SU-DHL-6 (cell line): ENCODE measurements around the gene RSBN1L.
A peak's percentile ranks its signal among the peaks of the same experiment; 100 is the strongest.

ENCODE experiments used
- H2AFZ ChIP-seq: fragments of 200-600 bp; sonication (generic); 2 replicates; pipeline ENCODE4 v1.6.1; 2014; ENCODE audit warnings: low read depth, mild to moderate bottlenecking, moderate library complexity, mixed read lengths, antibody characterized with exemption, low read length; ENCODE audit not compliant: severe bottlenecking
- H3F3A ChIP-seq: fragments of 200-600 bp; shearing (Covaris generic); 2 replicates; pipeline ENCODE4 v1.6.0; 2016; ENCODE audit warnings: antibody characterized with exemption, mild to moderate bottlenecking; ENCODE audit not compliant: insufficient read depth
- H3K27ac ChIP-seq: fragments of 200-600 bp; sonication (generic); 2 replicates; pipeline ENCODE4 v1.5.1; 2016; ENCODE audit warnings: low read depth, mild to moderate bottlenecking, low read length, moderate library complexity, mixed read lengths
- H3K27me3 ChIP-seq: fragments of 200-600 bp; sonication (generic), shearing (Covaris generic); 2 replicates; pipeline ENCODE4 v1.6.0; 2014; ENCODE audit warnings: mild to moderate bottlenecking, low read length
- H3K36me3 ChIP-seq: fragments of 200-600 bp; sonication (generic); 2 replicates; pipeline ENCODE4 v1.6.1; 2014; ENCODE audit warnings: mild to moderate bottlenecking, low read length, mixed read lengths
- H3K4me2 ChIP-seq: fragments of 300-600, 200-600 bp; shearing (Covaris generic), sonication (generic); 2 replicates; pipeline ENCODE4 v1.6.0; 2014; ENCODE audit warnings: low read length, low read depth, mild to moderate bottlenecking; ENCODE audit not compliant: poor library complexity, severe bottlenecking
- H3K4me3 ChIP-seq: fragments of 200-600 bp; sonication (generic); 2 replicates; pipeline ENCODE4 v1.5.1; 2014; ENCODE audit warnings: antibody characterized with exemption, low read length, mild to moderate bottlenecking, mixed read lengths; ENCODE audit not compliant: insufficient read depth, poor library complexity, severe bottlenecking
- H3K79me2 ChIP-seq: fragments of 200-600 bp; sonication (generic); 2 replicates; pipeline ENCODE4 v1.6.1; 2014; ENCODE audit warnings: mild to moderate bottlenecking, low read length, moderate library complexity; ENCODE audit not compliant: insufficient read depth
- H3K9ac ChIP-seq: fragments of 200-600 bp; sonication (generic); 2 replicates; pipeline ENCODE4 v1.7.0; 2014; ENCODE audit warnings: mild to moderate bottlenecking, low read length
- H3K9me2 ChIP-seq: fragments of 200-600 bp; sonication (generic); replicated peaks from 2 replicates; pipeline ENCODE4 v1.6.1; 2014; ENCODE audit warnings: low read length; ENCODE audit not compliant: insufficient read depth
- H3K9me3 ChIP-seq: fragments of 200-600 bp; sonication (generic); 2 replicates; pipeline ENCODE4 v1.6.1; 2014; ENCODE audit warnings: low read length, mixed read lengths; ENCODE audit not compliant: insufficient read depth
- H4K20me1 ChIP-seq: fragments of 200-600 bp; sonication (generic); 2 replicates; pipeline ENCODE4 v1.6.1; 2014; ENCODE audit warnings: low read depth, mild to moderate bottlenecking, antibody characterized with exemption, low read length, moderate library complexity, mixed read lengths
- EZH2phosphoT487 ChIP-seq: fragments of 200-600 bp; sonication (generic), shearing (Covaris generic); conservative IDR thresholded peaks from 2 replicates; pipeline ENCODE4 v1.6.1; 2018; ENCODE audit warnings: mild to moderate bottlenecking, antibody characterized with exemption, low read length, moderate library complexity, mixed read lengths
- TF ChIP-seq, protein P1 (sequence below): fragments of 200-600 bp; sonication (generic); IDR thresholded peaks from one replicate; pipeline ENCODE4 v1.5.1; 2017; ENCODE audit warnings: antibody characterized with exemption, mild to moderate bottlenecking, low read length, moderate library complexity; ENCODE audit not compliant: insufficient read depth, poor library complexity, severe bottlenecking

The RSBN1L gene

GRCh38 chr7:77752016-77752415 is 55.8 kb downstream of the RSBN1L start:
- Histone ChIP-seq H3K9me3 (no peaks in the 10 kb centered on the region), H3F3A (peaks cover 20% of the 10 kb centered on the region), H3K27me3 (no peaks in the 10 kb centered on the region), H4K20me1 (peaks cover 6% of the 10 kb centered on the region; the same call in 1 of the 2 replicates), H3K9ac (no peak overlapping the region), H3K4me3 (no peak overlapping the region), H2AFZ (no peak overlapping the region), H3K4me2 (no peak overlapping the region), H3K79me2 (peaks cover 67% of the 10 kb centered on the region), H3K9me2 (no peaks in the 10 kb centered on the region), H3K27ac (no peak overlapping the region), H3K36me3 (peaks cover 27% of the 10 kb centered on the region; the same call in 1 of the 2 replicates)
- TF ChIP-seq, protein P1, sequence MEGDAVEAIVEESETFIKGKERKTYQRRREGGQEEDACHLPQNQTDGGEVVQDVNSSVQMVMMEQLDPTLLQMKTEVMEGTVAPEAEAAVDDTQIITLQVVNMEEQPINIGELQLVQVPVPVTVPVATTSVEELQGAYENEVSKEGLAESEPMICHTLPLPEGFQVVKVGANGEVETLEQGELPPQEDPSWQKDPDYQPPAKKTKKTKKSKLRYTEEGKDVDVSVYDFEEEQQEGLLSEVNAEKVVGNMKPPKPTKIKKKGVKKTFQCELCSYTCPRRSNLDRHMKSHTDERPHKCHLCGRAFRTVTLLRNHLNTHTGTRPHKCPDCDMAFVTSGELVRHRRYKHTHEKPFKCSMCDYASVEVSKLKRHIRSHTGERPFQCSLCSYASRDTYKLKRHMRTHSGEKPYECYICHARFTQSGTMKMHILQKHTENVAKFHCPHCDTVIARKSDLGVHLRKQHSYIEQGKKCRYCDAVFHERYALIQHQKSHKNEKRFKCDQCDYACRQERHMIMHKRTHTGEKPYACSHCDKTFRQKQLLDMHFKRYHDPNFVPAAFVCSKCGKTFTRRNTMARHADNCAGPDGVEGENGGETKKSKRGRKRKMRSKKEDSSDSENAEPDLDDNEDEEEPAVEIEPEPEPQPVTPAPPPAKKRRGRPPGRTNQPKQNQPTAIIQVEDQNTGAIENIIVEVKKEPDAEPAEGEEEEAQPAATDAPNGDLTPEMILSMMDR = no peak
- TF ChIP-seq EZH2phosphoT487 = no peak

- no peak for TF ChIP-seq EZH2phosphoT487
- TF ChIP-seq, protein P1 = no peak
- H3K9me2 ChIP-seq = no peaks in the 10 kb centered on the region
- peaks cover 27% of the 10 kb centered on the region; the same call in 1 of the 2 replicates for H3K36me3 ChIP-seq
- H2AFZ ChIP-seq = no peak overlapping the region
- H4K20me1 ChIP-seq = peaks cover 6% of the 10 kb centered on the region; the same call in 1 of the 2 replicates
- no peak overlapping the region for H3K4me2 ChIP-seq
- no peaks in the 10 kb centered on the region for H3K27me3 ChIP-seq
- H3F3A ChIP-seq = peaks cover 31% of the 10 kb centered on the region
- no peak overlapping the region for H3K4me3 ChIP-seq
- no peaks in the 10 kb centered on the region for H3K9me3 ChIP-seq
- H3K79me2 ChIP-seq = peaks cover 68% of the 10 kb centered on the region
- no peak overlapping the region for H3K27ac ChIP-seq
- H3K9ac ChIP-seq = no peak overlapping the region
Measured at GRCh38 chr7:77753173-77753572, 56.9 kb downstream of the RSBN1L start.

GRCh38 chr7:77757589-77757988 is 61.3 kb downstream of the RSBN1L start:
- H3K27me3 ChIP-seq = no peaks in the 10 kb centered on the region
- peaks cover 6% of the 10 kb centered on the region; the same call in 1 of the 2 replicates for H4K20me1 ChIP-seq
- no peaks in the 10 kb centered on the region for H3K9me2 ChIP-seq
- H3K27ac ChIP-seq = peak overlapping the region; percentile 2; the same call in 1 of the 2 replicates
- peaks cover 3% of the 10 kb centered on the region; the same call in 1 of the 2 replicates for H3K36me3 ChIP-seq
- H3K9ac ChIP-seq = no peak overlapping the region
- H2AFZ ChIP-seq = no peak overlapping the region
- H3K4me3 ChIP-seq = no peak overlapping the region
- no peaks in the 10 kb centered on the region for H3K9me3 ChIP-seq
- peaks cover 87% of the 10 kb centered on the region for H3K79me2 ChIP-seq
- TF ChIP-seq, protein P1 = no peak
- TF ChIP-seq EZH2phosphoT487 = no peak
- H3F3A ChIP-seq = peaks cover 64% of the 10 kb centered on the region
- peak overlapping the region; percentile 11 for H3K4me2 ChIP-seq
